HepG2 (cell line): ENCODE measurements around the gene SLC25A20. TPM values are rescaled to one million over a fixed set of nuclear protein-coding genes. Genes with fewer than 3 reads are reported as not detected.

Source experiments
- BRCA1 ChIP-seq: sonication (generic); formaldehyde crosslinking; IDR thresholded peaks from 2 replicates; pipeline ENCODE4 v1.4.0; 2020; ENCODE audit warnings: missing genetic modification reagents
- EP300 ChIP-seq, 3 experiments: sonication (generic) in 1 of 3; formaldehyde crosslinking in 1 of 3; IDR thresholded peaks; 2 replicates each; pipeline versions ENCODE4 v1.5.1 to v1.6.1; 2011 to 2020; ENCODE audit warnings: low read depth in 2 of 3, low read length in 2 of 3, borderline replicate concordance in 1 of 3, improper control_type of control experiment in 1 of 3, mild to moderate bottlenecking in 1 of 3, missing genetic modification reagents in 1 of 3, moderate library complexity in 1 of 3
- ERF ChIP-seq: IDR thresholded peaks from 2 replicates; pipeline ENCODE4 v1.6.1; 2018; ENCODE audit warnings: missing biosample characterization, missing genetic modification reagents
- HDAC2 ChIP-seq: sonication (generic); formaldehyde crosslinking; IDR thresholded peaks from 2 replicates; pipeline ENCODE4 v1.4.0; 2020; ENCODE audit warnings: missing genetic modification reagents
- MAZ ChIP-seq, 2 experiments: sonication (generic) in 1 of 2; formaldehyde crosslinking in 1 of 2; IDR thresholded peaks; 2 replicates each; pipeline versions ENCODE4 v1.5.0 to v1.6.1; 2012 to 2020; ENCODE audit warnings: low read depth in 2 of 2, mild to moderate bottlenecking in 2 of 2, borderline replicate concordance in 1 of 2, improper control_type of control experiment in 1 of 2, low read length in 1 of 2, missing genetic modification reagents in 1 of 2, moderate library complexity in 1 of 2
- MLX ChIP-seq: IDR thresholded peaks from 2 replicates; pipeline ENCODE4 v1.6.1; 2016
- NBN ChIP-seq: fragments of 450-650 bp; conservative IDR thresholded peaks from 2 replicates; pipeline ENCODE4 v1.6.1; 2017
- NCOA1 ChIP-seq: sonication (generic); formaldehyde crosslinking; IDR thresholded peaks from 2 replicates; pipeline ENCODE4 v1.9.0; 2021; ENCODE audit warnings: missing genetic modification reagents
- RNF2 ChIP-seq: fragments of 450-650 bp; conservative IDR thresholded peaks from 2 replicates; pipeline ENCODE4 v1.6.1; 2016; ENCODE audit warnings: low read depth
- SOX13 ChIP-seq, 3 experiments: fragments of 450-650 bp in 1 of 3; sonication (generic) in 1 of 3; formaldehyde crosslinking in 1 of 3; IDR thresholded peaks in 2 of 3; conservative IDR thresholded peaks in 1 of 3; 2 replicates each; pipeline versions ENCODE4 v1.5.0 to v1.6.1; 2016 to 2020; ENCODE audit warnings: antibody characterized with exemption in 1 of 3, mild to moderate bottlenecking in 1 of 3, missing compliant biosample characterization in 1 of 3, missing genetic modification reagents in 1 of 3, moderate library complexity in 1 of 3
- SRF ChIP-seq: IDR thresholded peaks from 2 replicates; pipeline ENCODE4 v1.6.1; 2011; ENCODE audit warnings: mild to moderate bottlenecking, low read depth, low read length, moderate library complexity
- U2AF2 ChIP-seq: fragments of 200-400 bp; formaldehyde crosslinking; IDR thresholded peaks from 2 replicates; pipeline ENCODE4 v1.6.1; 2017; ENCODE audit warnings: low read depth, mild to moderate bottlenecking, low read length
- YEATS2 ChIP-seq: sonication (generic); formaldehyde crosslinking; IDR thresholded peaks from 2 replicates; pipeline ENCODE4 v1.4.0; 2020; ENCODE audit warnings: missing genetic modification reagents, borderline replicate concordance
- ZBTB1 ChIP-seq: sonication (generic); formaldehyde crosslinking; IDR thresholded peaks from 2 replicates; pipeline ENCODE4 v1.4.0; 2020; ENCODE audit warnings: missing genetic modification reagents, borderline replicate concordance
- ZFP36L1 ChIP-seq: sonication (generic); formaldehyde crosslinking; IDR thresholded peaks from 2 replicates; pipeline ENCODE4 v1.8.0; 2022; ENCODE audit warnings: mild to moderate bottlenecking, missing genetic modification reagents, moderate library complexity
- ZMYM2 ChIP-seq: sonication (generic); formaldehyde crosslinking; IDR thresholded peaks from 2 replicates; pipeline ENCODE4 v1.8.0; 2022; ENCODE audit warnings: mild to moderate bottlenecking, missing genetic modification reagents
- ZNF263 ChIP-seq: sonication (generic); formaldehyde crosslinking; IDR thresholded peaks from 2 replicates; pipeline ENCODE4 v1.4.0; 2020; ENCODE audit warnings: missing genetic modification reagents
- ZSCAN9 ChIP-seq: IDR thresholded peaks from 2 replicates; pipeline ENCODE4 v1.6.1; 2016; ENCODE audit warnings: borderline replicate concordance
- polyA plus RNA-seq, 8 experiments: library from polyadenylated mRNA; depleted of rRNA in 3 of 8; stranded (reverse) in 7 of 8; unstranded in 1 of 8; fragments of >200 nt; fragmentation: Illumina TruSeq in 4 of 8; extraction: Trizol in 4 of 8; gene quantifications; 2 replicates each; pipeline versions ENCODE4 v1.2.1 to v1.2.3, GENCODE V29; 2011 to 2016; ENCODE audit warnings: low read depth in 4 of 8, missing spikeins in 1 of 8, mixed read lengths in 1 of 8; ENCODE audit not compliant: insufficient read depth in 1 of 8
- total RNA-seq, 5 experiments: library from RNA; depleted of rRNA; stranded (reverse); fragments of >200 nt; fragmentation: Illumina TruSeq; extraction: Trizol; gene quantifications; 2 replicates each; pipeline ENCODE4 v1.2.3, GENCODE V29; 2016; ENCODE audit warnings: low read depth in 1 of 5
- TF ChIP-seq, protein P1 (sequence below): IDR thresholded peaks from 2 replicates; pipeline ENCODE4 v1.6.1; 2018; ENCODE audit warnings: missing genetic modification reagents
- TF ChIP-seq, protein P2 (sequence below): sonication (generic); formaldehyde crosslinking; IDR thresholded peaks from 2 replicates; pipeline ENCODE4 v1.4.0; 2020; ENCODE audit warnings: mild to moderate bottlenecking, missing genetic modification reagents, borderline replicate concordance
- TF ChIP-seq, protein P3 (sequence below): sonication (generic); formaldehyde crosslinking; IDR thresholded peaks from 2 replicates; pipeline ENCODE4 v1.8.1; 2022; ENCODE audit warnings: mild to moderate bottlenecking, missing genetic modification reagents

The SLC25A20 gene
- total and polyA plus RNA-seq, 2 of the 13 experiments (the other 11 are each of a cell fraction or from before 2014, with no cell fraction given), result 21.1 to 26.6 TPM

- TF ChIP-seq, protein P1, sequence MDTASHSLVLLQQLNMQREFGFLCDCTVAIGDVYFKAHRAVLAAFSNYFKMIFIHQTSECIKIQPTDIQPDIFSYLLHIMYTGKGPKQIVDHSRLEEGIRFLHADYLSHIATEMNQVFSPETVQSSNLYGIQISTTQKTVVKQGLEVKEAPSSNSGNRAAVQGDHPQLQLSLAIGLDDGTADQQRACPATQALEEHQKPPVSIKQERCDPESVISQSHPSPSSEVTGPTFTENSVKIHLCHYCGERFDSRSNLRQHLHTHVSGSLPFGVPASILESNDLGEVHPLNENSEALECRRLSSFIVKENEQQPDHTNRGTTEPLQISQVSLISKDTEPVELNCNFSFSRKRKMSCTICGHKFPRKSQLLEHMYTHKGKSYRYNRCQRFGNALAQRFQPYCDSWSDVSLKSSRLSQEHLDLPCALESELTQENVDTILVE (CRISPR knock-in tag), result no peak
- no peak for TF ChIP-seq SOX13 (IDR thresholded peaks at IDR 0.05)
- peak in 1 of 2 experiments; percentile 28; a peak in 2 of 4 replicates for TF ChIP-seq SOX13 (CRISPR knock-in tag; conservative IDR thresholded peaks at IDR 0.05 in 1 of 2, IDR thresholded peaks at IDR 0.05 in 1 of 2)
- TF ChIP-seq MLX (CRISPR knock-in tag), result no peak
- no peak for TF ChIP-seq ZFP36L1 (CRISPR knock-in tag)
- no peak for TF ChIP-seq U2AF2
- TF ChIP-seq, protein P2, sequence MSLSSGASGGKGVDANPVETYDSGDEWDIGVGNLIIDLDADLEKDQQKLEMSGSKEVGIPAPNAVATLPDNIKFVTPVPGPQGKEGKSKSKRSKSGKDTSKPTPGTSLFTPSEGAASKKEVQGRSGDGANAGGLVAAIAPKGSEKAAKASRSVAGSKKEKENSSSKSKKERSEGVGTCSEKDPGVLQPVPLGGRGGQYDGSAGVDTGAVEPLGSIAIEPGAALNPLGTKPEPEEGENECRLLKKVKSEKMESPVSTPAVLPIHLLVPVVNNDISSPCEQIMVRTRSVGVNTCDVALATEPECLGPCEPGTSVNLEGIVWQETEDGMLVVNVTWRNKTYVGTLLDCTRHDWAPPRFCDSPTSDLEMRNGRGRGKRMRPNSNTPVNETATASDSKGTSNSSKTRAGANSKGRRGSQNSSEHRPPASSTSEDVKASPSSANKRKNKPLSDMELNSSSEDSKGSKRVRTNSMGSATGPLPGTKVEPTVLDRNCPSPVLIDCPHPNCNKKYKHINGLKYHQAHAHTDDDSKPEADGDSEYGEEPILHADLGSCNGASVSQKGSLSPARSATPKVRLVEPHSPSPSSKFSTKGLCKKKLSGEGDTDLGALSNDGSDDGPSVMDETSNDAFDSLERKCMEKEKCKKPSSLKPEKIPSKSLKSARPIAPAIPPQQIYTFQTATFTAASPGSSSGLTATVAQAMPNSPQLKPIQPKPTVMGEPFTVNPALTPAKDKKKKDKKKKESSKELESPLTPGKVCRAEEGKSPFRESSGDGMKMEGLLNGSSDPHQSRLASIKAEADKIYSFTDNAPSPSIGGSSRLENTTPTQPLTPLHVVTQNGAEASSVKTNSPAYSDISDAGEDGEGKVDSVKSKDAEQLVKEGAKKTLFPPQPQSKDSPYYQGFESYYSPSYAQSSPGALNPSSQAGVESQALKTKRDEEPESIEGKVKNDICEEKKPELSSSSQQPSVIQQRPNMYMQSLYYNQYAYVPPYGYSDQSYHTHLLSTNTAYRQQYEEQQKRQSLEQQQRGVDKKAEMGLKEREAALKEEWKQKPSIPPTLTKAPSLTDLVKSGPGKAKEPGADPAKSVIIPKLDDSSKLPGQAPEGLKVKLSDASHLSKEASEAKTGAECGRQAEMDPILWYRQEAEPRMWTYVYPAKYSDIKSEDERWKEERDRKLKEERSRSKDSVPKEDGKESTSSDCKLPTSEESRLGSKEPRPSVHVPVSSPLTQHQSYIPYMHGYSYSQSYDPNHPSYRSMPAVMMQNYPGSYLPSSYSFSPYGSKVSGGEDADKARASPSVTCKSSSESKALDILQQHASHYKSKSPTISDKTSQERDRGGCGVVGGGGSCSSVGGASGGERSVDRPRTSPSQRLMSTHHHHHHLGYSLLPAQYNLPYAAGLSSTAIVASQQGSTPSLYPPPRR (CRISPR knock-in tag), result no peak
- TF ChIP-seq YEATS2 (CRISPR knock-in tag), result peak; percentile 74
- TF ChIP-seq MAZ (IDR thresholded peaks at IDR 0.05; ENCODE audit: borderline replicate concordance, low read depth, low read length), result no peak
- peak; percentile 70 for TF ChIP-seq MAZ (CRISPR knock-in tag; IDR thresholded peaks at IDR 0.05; ENCODE audit: low read depth)
- peak; percentile 31; the same call in 1 of the 2 replicates for TF ChIP-seq ZSCAN9 (CRISPR knock-in tag)
- TF ChIP-seq NBN, result no peak
- TF ChIP-seq ZNF263 (CRISPR knock-in tag), result peak; percentile 69
- peak; percentile 72; the same call in 1 of the 2 replicates for TF ChIP-seq BRCA1 (CRISPR knock-in tag)
- no peak for TF ChIP-seq ZBTB1
- no peak for TF ChIP-seq RNF2
- TF ChIP-seq SRF, result no peak
- TF ChIP-seq EP300 (IDR thresholded peaks at IDR 0.05; ENCODE audit: low read depth in 2 of 2, low read length in 2 of 2), result no peak; a peak in 1 of 4 replicates
- TF ChIP-seq EP300 (CRISPR knock-in tag; IDR thresholded peaks at IDR 0.05; ENCODE audit: borderline replicate concordance), result 0 out of 2 replicates have a peak, but pooled peaks have one; percentile 13
- peak; percentile 67 for TF ChIP-seq ERF
- TF ChIP-seq, protein P3, sequence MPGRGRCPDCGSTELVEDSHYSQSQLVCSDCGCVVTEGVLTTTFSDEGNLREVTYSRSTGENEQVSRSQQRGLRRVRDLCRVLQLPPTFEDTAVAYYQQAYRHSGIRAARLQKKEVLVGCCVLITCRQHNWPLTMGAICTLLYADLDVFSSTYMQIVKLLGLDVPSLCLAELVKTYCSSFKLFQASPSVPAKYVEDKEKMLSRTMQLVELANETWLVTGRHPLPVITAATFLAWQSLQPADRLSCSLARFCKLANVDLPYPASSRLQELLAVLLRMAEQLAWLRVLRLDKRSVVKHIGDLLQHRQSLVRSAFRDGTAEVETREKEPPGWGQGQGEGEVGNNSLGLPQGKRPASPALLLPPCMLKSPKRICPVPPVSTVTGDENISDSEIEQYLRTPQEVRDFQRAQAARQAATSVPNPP, result no peak; the same call in 1 of the 2 replicates
- 0 out of 2 replicates have a peak, but pooled peaks have one; percentile 50 for TF ChIP-seq ZMYM2
- TF ChIP-seq NCOA1, result 0 out of 2 replicates have a peak, but pooled peaks have one; percentile 27
- peak; percentile 77 for TF ChIP-seq HDAC2 (CRISPR knock-in tag)
Observed at GRCh38 chr3:48918388-48919214, 19.9 kb upstream of the SLC25A20 start, which contains the start of gene ARIH2 (continued).
